Transverse colon (tissue), 4 donors: ENCODE results near the gene CHADL. TPM values are rescaled to one million over a fixed set of nuclear protein-coding genes. Genes with fewer than 3 reads are reported as not detected.
"Not testable (repeated sequence)": the region's sequence is repeated elsewhere in the genome, so short reads cannot be mapped to it uniquely, and the experiment has no call there.

ENCODE experiments used
- DNase-seq: peaks from one replicate; pipeline ENCODE4 v3.0.0-alpha.2; 2019
- H3K27ac ChIP-seq, 4 donors: fragments of 200-600 bp; sonication (generic); 2 replicates each; pipeline ENCODE4 v1.5.1; 2016 to 2018; ENCODE audit warnings: inconsistent platforms in 4 of 4
- H3K27me3 ChIP-seq: fragments of 200-600 bp; sonication (generic); 2 replicates; pipeline ENCODE4 v1.5.1; 2017; ENCODE audit warnings: inconsistent platforms
- H3K36me3 ChIP-seq, 4 donors: fragments of 200-600 bp; sonication (generic); 2 replicates each; pipeline ENCODE4 v1.5.1; 2017 to 2019; ENCODE audit warnings: inconsistent platforms in 4 of 4
- H3K4me1 ChIP-seq, 4 donors: fragments of 200-600 bp; sonication (generic); 2 replicates each; pipeline ENCODE4 v1.5.1; 2017 to 2020; ENCODE audit warnings: inconsistent platforms in 4 of 4
- H3K4me3 ChIP-seq, 4 donors: fragments of 200-600 bp; sonication (generic); 1 replicate in 1 of 4; 2 replicates in 3 of 4; pipeline versions ENCODE4 v1.5.1 to v1.6.1; 2017 to 2019; ENCODE audit warnings: inconsistent platforms in 4 of 4
- H3K9me3 ChIP-seq, 2 donors: fragments of 200-600 bp; sonication (generic); 2 replicates each; pipeline ENCODE4 v1.5.1; 2017 to 2019; ENCODE audit warnings: inconsistent platforms in 2 of 2
- CTCF ChIP-seq, 5 experiments: fragments of 200-600 bp in 3 of 5; fragments of 450-650 bp in 2 of 5; sonication (generic) in 3 of 5; IDR thresholded peaks; 1 replicate in 2 of 5; 2 replicates in 3 of 5; pipeline ENCODE4 v1.5.1; 2016 to 2017; ENCODE audit warnings: antibody characterized with exemption in 5 of 5, inconsistent platforms in 3 of 5, mild to moderate bottlenecking in 2 of 5, moderate library complexity in 1 of 5
- EP300 ChIP-seq: sonication (generic); formaldehyde crosslinking; IDR thresholded peaks from one replicate; pipeline ENCODE4 v1.6.1; 2017; ENCODE audit warnings: antibody characterized with exemption, low read depth
- POLR2A ChIP-seq: fragments of 450-650 bp; IDR thresholded peaks from one replicate; pipeline ENCODE4 v1.6.1; 2016; ENCODE audit warnings: antibody characterized with exemption, mild to moderate bottlenecking, moderate library complexity
- POLR2AphosphoS5 ChIP-seq, 3 donors: sonication (generic); formaldehyde crosslinking; IDR thresholded peaks; one replicate each; pipeline ENCODE4 v1.6.1; 2016; ENCODE audit warnings: antibody characterized with exemption in 3 of 3
- WGBS, 2 donors: methylation state at CpG; one replicate each; pipeline ENCODE4 v1.1.5; 2018; ENCODE audit warnings: low coverage in 1 of 2; 5-methylcytosine and 5-hydroxymethylcytosine counted together
- in situ Hi-C, 4 donors: fragments of 200-750 bp; cut with MboI; loops; one replicate each; pipeline versions ENCODE4 v1.15.0 to v1.15.1; 2017; ENCODE audit warnings: low sequenced_read_pairs in 3 of 4, low pct_ligation_motif_present in 1 of 4, low pct_unique_long_range_greater_than_20kb in 1 of 4
- intact Hi-C: fragments of 100-400 bp; cut with DNase I; formaldehyde crosslinking; loops from one replicate; pipeline ENCODE4 v1.15.1; 2023; ENCODE audit warnings: low total_unique reads
- total RNA-seq, 4 donors: library from RNA; depleted of rRNA; stranded (reverse); fragments of >200 nt; gene quantifications; one replicate each; pipeline ENCODE4 v1.1.0, GENCODE V29; 2016

The CHADL gene
- total RNA-seq, 4 donors from 2014 or later: 3.0 to 20.6 (median 5.3) TPM

DNA sequence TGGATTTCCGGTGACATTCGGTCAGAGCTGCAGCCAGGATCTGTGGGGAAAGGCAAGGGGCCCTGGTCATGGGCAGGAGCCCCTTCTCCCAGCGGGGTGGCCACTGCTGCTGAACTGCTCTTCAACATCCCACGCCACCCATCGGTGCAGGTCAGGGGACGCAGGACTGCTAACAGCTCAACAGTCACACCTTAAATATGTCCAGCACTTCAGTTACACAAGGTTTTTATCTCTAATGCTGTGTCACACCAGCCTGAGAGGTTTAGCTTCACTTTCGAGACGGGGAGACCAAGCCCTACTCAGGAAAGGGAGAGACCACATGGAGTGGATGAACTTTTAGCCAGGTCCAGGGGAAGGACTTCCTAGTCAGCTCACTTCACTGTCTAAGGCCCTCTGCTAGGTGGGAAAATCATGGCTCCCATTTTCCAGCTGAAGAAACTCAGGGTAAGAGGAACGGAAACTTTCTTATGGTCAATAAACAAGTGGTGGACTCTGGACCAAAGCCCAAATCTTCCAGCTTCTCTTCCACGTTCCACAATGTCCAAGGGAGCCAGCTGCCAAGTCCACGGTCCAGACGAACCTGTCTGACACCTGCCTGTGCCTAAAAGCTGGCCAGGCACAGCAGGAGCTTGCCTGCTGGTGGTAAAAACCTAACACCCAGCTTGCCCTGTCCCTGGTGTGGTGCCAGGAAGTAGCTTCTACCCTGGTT, 21.0 kb upstream of the CHADL start:
- TF ChIP-seq POLR2AphosphoS5 (IDR thresholded peaks at IDR 0.05) (no peak), POLR2A (no peak), CTCF (IDR thresholded peaks at IDR 0.05) (no peak), EP300 (no peak)
- H3K27ac ChIP-seq: no peak overlapping the region
- no peaks in the 10 kb centered on the region for H3K27me3 ChIP-seq
- 77% methylated on average over 12 of the region's 12 CpGs; no CpG with 5 or more reads in 1 of the 2 donors for WGBS, 2 donors
- no peaks in the 10 kb centered on the region for H3K4me1 ChIP-seq
- in situ Hi-C loops: no loop called here
- H3K36me3 ChIP-seq: peaks cover 0 to 53% (median 21%) of the 10 kb centered on the region in 4 donors
- intact Hi-C loops: no loop called here
- no peaks in the 10 kb centered on the region for H3K9me3 ChIP-seq
- no peak for DNase-seq
- H3K4me3 ChIP-seq: no peak overlapping the region

DNA sequence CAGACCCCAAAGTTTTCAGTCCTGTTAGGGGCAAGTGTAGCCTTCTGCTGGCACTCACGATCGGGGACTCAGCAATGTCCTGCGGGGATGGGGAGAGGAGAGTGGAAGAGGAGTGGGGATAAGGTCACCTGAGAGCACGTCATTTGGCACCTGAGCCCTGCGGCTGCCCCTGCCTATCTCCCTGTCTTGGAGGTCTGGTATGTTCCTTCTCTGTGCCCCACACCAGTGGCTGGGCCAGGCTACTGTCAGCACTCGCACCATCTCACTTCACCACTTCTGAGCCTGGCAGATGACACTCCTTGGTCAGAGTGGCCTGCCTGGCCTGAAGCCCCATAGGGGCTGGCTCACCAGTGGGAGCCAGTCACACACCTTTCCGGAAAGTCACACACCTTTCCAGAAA, 20.1 kb upstream of the CHADL start:
- 95 to 100% methylated on average over 4 to 7 of the region's 7 CpGs for WGBS, 2 donors
- H3K27ac ChIP-seq: no peak overlapping the region
- intact Hi-C loops: no loop called here
- TF ChIP-seq POLR2A: no peak
- TF ChIP-seq POLR2AphosphoS5 (IDR thresholded peaks at IDR 0.05): no peak
- no peak for TF ChIP-seq CTCF (IDR thresholded peaks at IDR 0.05)
- no peak for TF ChIP-seq EP300
- H3K36me3 ChIP-seq: peaks cover 0 to 52% (median 21%) of the 10 kb centered on the region in 4 donors
- no peak overlapping the region for H3K4me3 ChIP-seq
- in situ Hi-C loops: no loop called here
- H3K4me1 ChIP-seq: no peaks in the 10 kb centered on the region
- no peak for DNase-seq
- no peaks in the 10 kb centered on the region for H3K9me3 ChIP-seq
- H3K27me3 ChIP-seq: no peaks in the 10 kb centered on the region

DNA sequence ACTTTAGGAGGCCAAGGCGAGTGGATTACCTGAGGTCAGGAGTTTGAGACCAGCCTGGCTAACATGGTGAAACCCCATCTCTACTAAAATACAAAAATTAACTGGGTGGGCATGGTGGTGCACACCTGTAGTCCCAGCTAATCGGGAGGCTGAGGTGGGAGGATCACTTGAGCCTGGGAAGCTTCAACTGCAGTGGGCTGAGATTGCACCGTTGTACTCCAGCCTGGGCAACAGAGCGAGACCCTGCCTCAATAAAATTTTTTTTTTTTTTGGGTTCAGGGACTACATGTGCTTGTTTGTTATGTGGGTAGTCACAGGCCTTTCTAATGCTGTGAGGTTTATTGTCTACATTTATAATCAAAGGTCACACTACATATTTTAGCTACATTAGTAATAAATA, 19.0 kb upstream of the CHADL start:
- DNase-seq, H3K4me3 ChIP-seq, H3K27ac ChIP-seq, in situ Hi-C loops, H3K27me3 ChIP-seq, H3K4me1 ChIP-seq, intact Hi-C loops, H3K9me3 ChIP-seq: not testable (repeated sequence)
- WGBS, 2 donors: 95 to 96% methylated on average over 2 to 4 of the region's 4 CpGs
- peaks cover 0 to 50% (median 22%) of the 10 kb centered on the region in 4 donors for H3K36me3 ChIP-seq

DNA sequence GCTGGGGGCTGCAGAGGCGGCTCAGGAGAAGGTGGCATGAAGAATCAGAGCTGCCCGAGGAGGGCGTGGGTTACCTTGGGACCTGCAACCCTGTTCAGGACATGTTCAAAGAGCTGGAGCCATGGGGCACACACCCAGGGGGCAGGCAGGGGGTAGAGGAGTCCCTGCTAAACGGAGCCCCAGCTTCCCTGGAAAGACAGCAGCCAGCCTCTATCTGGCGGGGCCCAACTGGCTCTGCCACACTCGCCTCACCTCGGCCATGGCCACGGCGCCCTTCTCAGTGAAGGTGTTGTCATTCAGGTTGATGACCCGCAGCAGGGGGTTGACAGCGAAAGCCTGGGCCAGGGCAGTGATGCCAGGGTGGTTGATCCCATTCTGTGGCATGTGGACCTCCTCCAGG, 17.0 kb upstream of the CHADL start:
- no peak overlapping the region for H3K27ac ChIP-seq

More for the DNA sequence above, 17.0 kb upstream of the CHADL start:
- TF ChIP-seq EP300: no peak
- TF ChIP-seq CTCF (IDR thresholded peaks at IDR 0.05): no peak
- no peak for TF ChIP-seq POLR2A
- no peak for TF ChIP-seq POLR2AphosphoS5 (IDR thresholded peaks at IDR 0.05)
- WGBS, 2 donors: 99% methylated on average over 11 of the region's 11 CpGs; no CpG with 5 or more reads in 1 of the 2 donors
- no peaks in the 10 kb centered on the region for H3K27me3 ChIP-seq
- in situ Hi-C loops: no loop called here
- no peaks in the 10 kb centered on the region for H3K4me1 ChIP-seq
- no peak overlapping the region for H3K4me3 ChIP-seq
- peaks cover 0 to 48% (median 19%) of the 10 kb centered on the region in 4 donors for H3K36me3 ChIP-seq
- DNase-seq: no peak
- no peaks in the 10 kb centered on the region for H3K9me3 ChIP-seq
- intact Hi-C loops: no loop called here
